T-cell (primary cell): ENCODE data around the gene RUNX1. TPM values are rescaled to one million over a fixed set of nuclear protein-coding genes. Genes with fewer than 3 reads are reported as not detected.

Source experiments
- ATAC-seq, 4 experiments: fragments of 200-7000 bp in 3 of 4; fragments of 150-1000 bp in 1 of 4; cut with Tn5 transposase; replicated peaks in 1 of 4; 1 replicate in 3 of 4; 2 replicates in 1 of 4; pipeline ENCODE4 v1.10.0; 2021; ENCODE audit warnings: moderate library complexity in 3 of 4, mild to moderate bottlenecking in 2 of 4, moderate number of reproducible peaks in 1 of 4
- CTCF ChIA-PET, 2 donors: fragments of 300-600 bp; sonication (Branson Sonifier 250); formaldehyde crosslinking; loops; one replicate each; lab custom pipeline; 2022; ENCODE audit warnings: antibody characterized with exemption in 2 of 2; lab: Charles Lee
- POLR2A ChIA-PET, 2 donors: fragments of 300-600 bp; sonication (Branson Sonifier 250); formaldehyde crosslinking; loops; one replicate each; lab custom pipeline; 2022; ENCODE audit warnings: antibody characterized with exemption in 2 of 2; lab: Charles Lee
- DNase-seq, 35 experiments: peaks; one replicate each; pipeline versions ENCODE4 v3.0.0 to v3.0.0-alpha.2; 2013 to 2023
- H3K27ac ChIP-seq: one replicate; pipeline ENCODE4 v1.5.1; 2013; ENCODE audit warnings: low read length
- H3K27me3 ChIP-seq, 2 experiments: replicated peaks in 1 of 2; 1 replicate in 1 of 2; 2 replicates in 1 of 2; pipeline versions ENCODE4 v1.6.1 to v1.7.0; 2013; ENCODE audit warnings: low read length in 1 of 2, mixed read lengths in 1 of 2; ENCODE audit not compliant: control insufficient read depth in 2 of 2, insufficient read depth in 2 of 2; ENCODE audit errors: extremely low read depth in 1 of 2
- H3K36me3 ChIP-seq, 2 donors: 1 replicate in 1 of 2; 2 replicates in 1 of 2; pipeline versions ENCODE4 v1.6.1 to v1.7.0; 2013; ENCODE audit warnings: low read length in 1 of 2; ENCODE audit not compliant: control insufficient read depth in 2 of 2, insufficient read depth in 1 of 2; ENCODE audit errors: extremely low read depth in 1 of 2
- H3K4me1 ChIP-seq, 2 experiments: 1 replicate in 1 of 2; 2 replicates in 1 of 2; pipeline versions ENCODE4 v1.6.1 to v1.7.0; 2013; ENCODE audit warnings: low read length in 2 of 2, mixed read lengths in 1 of 2; ENCODE audit not compliant: insufficient read depth in 2 of 2, control insufficient read depth in 1 of 2; ENCODE audit errors: extremely low read depth in 1 of 2
- H3K4me3 ChIP-seq, 2 donors: 1 replicate in 1 of 2; 2 replicates in 1 of 2; pipeline versions ENCODE4 v1.5.1 to v1.7.0; 2013; ENCODE audit warnings: mild to moderate bottlenecking in 2 of 2, low read length in 1 of 2, moderate library complexity in 1 of 2; ENCODE audit not compliant: control insufficient read depth in 1 of 2; ENCODE audit errors: extremely low read depth in 1 of 2
- H3K9me3 ChIP-seq: 2 replicates; pipeline ENCODE4 v1.7.0; 2013
- H3K27ac Mint-ChIP-seq, 2 donors: one replicate each; pipeline ENCODE4 v1.8.0; 2020 to 2021; ENCODE audit warnings: mild to moderate bottlenecking in 2 of 2, mixed read lengths in 2 of 2
- H3K27me3 Mint-ChIP-seq, 2 donors: one replicate each; pipeline ENCODE4 v1.8.0; 2021 to 2022; ENCODE audit warnings: mixed read lengths in 2 of 2
- H3K36me3 Mint-ChIP-seq: one replicate; pipeline ENCODE4 v1.8.0; 2021; ENCODE audit warnings: mixed read lengths
- H3K4me1 Mint-ChIP-seq, 3 donors: one replicate each; pipeline ENCODE4 v1.8.0; 2020 to 2022; ENCODE audit warnings: mixed read lengths in 3 of 3, mild to moderate bottlenecking in 1 of 3
- H3K4me3 Mint-ChIP-seq, 3 donors: one replicate each; pipeline ENCODE4 v1.8.0; 2020 to 2022; ENCODE audit warnings: mild to moderate bottlenecking in 3 of 3, mixed read lengths in 3 of 3, moderate library complexity in 3 of 3
- H3K9me3 Mint-ChIP-seq, 3 donors: one replicate each; pipeline ENCODE4 v1.8.0; 2020 to 2022; ENCODE audit warnings: mixed read lengths in 3 of 3
- WGBS: methylation state at CpG from one replicate; pipeline ENCODE4 v1.1.5; 2013; ENCODE audit warnings: missing lambda C conversion rate; ENCODE audit not compliant: insufficient coverage; 5-methylcytosine and 5-hydroxymethylcytosine counted together
- total RNA-seq, 35 experiments: library from RNA in 6 of 35; stranded (reverse) in 6 of 35; fragments of 120-200 nt in 1 of 35; gene quantifications; one replicate each; pipeline versions ENCODE4 v1.2.1 to v1.2.4 and lab custom pipeline; 2013 to 2026

The RUNX1 gene
- total RNA-seq, 5 donors from 2014 or later (not counting 1 experiment from before 2014, with no cell fraction given): 87.0 to 117 (median 104) TPM

DNA sequence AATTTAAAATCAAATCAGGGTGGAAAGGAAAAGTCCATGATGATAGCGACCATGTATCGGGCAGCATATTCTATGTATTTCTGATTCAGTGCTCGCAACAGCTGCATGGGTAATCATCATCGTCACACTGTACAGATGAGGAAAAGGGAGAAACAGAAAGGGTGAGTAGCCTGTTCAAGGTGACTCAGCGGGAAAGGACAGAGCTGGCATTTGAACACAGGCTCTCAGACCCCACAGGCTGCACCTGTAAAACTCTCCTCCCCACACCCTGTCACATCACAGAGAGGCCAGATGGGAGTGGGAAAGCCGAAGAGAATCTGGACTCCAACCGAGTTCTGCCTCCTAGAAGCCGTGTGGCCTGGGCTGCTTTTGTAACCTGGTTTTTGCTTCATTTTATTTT, 14.0 kb downstream of the RUNX1 start:
- POLR2A ChIA-PET: no interaction called here
- Mint-ChIP-seq H3K27ac (peak overlapping the region; percentile 85 to 86), H3K4me3 (peak overlapping the region in 2 of 3 donors; percentile 4 to 85), H3K4me1 (peaks cover 97 to 99% (median 98%) of the 10 kb centered on the region in 3 donors), H3K9me3 (peaks cover 0 to 3% (median 0%) of the 10 kb centered on the region in 3 donors), H3K36me3 (peaks cover 54% of the 10 kb centered on the region), H3K27me3 (no peaks in the 10 kb centered on the region)
- H3K4me3 ChIP-seq: no peak overlapping the region
- no peaks in the 10 kb centered on the region for H3K9me3 ChIP-seq
- ATAC-seq: no peak
- WGBS: 100% methylated on average over 2 of the region's 8 CpGs
- H3K36me3 ChIP-seq: peaks cover 0 to 31% of the 10 kb centered on the region in 2 donors
- H3K4me1 ChIP-seq: peaks cover 68 to 78% of the 10 kb centered on the region in 2 experiments
- CTCF ChIA-PET: no interaction called here
- no peaks in the 10 kb centered on the region for H3K27me3 ChIP-seq
- no peak for DNase-seq
- peak overlapping the region; percentile 66 for H3K27ac ChIP-seq

DNA sequence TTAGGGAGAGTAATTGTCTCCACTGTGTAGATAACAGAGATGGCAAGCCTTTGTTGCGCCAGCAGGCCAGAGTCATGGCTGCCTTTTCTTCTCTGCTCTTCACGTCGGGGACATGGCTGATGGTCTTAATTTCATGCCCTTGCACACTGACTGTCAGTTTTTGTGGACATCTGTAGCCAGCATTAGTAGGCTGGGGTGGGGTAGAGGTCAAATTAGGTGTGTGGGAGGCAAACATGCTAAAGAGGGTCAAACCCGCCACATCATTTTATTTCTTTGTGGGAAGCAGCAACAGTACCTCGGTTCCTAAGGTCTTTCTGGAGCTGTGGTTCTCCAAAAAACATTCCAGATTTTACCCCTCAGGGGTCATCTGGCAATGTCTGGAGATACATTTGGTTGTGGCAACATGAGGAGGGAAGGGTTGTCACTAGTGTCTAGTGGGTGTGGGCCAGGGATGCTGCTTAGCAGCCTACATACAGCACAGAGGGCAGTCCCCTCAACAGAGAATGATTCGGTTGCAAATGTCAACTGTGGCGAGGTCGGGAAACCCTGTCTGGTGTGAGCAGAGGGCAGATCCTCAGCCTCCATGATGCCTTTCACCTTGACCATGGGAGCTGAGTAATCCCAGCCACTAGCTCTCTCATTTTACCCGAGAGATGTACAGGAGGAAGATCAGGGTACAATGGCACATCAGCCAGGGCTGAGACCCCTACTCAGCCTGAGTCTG, 14.7 kb downstream of the RUNX1 start:
- Mint-ChIP-seq H3K4me1 (peaks cover 97 to 99% (median 98%) of the 10 kb centered on the region in 3 donors), H3K36me3 (peaks cover 52% of the 10 kb centered on the region), H3K9me3 (peaks cover 0 to 3% (median 0%) of the 10 kb centered on the region in 3 donors), H3K4me3 (peak overlapping the region in 2 of 3 donors; percentile 7 to 85), H3K27me3 (no peaks in the 10 kb centered on the region), H3K27ac (peak overlapping the region; percentile 68 to 85)
- Histone ChIP-seq H3K9me3 (no peaks in the 10 kb centered on the region), H3K4me3 (no peak overlapping the region), H3K4me1 (peaks cover 65 to 82% of the 10 kb centered on the region in 2 experiments), H3K36me3 (peaks cover under 1 to 30% of the 10 kb centered on the region in 2 donors), H3K27me3 (no peaks in the 10 kb centered on the region), H3K27ac (peak overlapping the region; percentile 66)
- POLR2A ChIA-PET: no interaction called here
- DNase-seq (no peak), ATAC-seq (no peak)
- CTCF ChIA-PET: no interaction called here
- 67% methylated on average over 3 of the region's 9 CpGs for WGBS

- no peaks in the 10 kb centered on the region for H3K27me3 ChIP-seq
- CTCF ChIA-PET: interaction anchor here (0.6 to 0.8 kb wide), 2 partner anchors 85 to 368 kb away, joined by 3 read pairs; no protein-coding TSS in a partner anchor
- no peak for DNase-seq
- H3K4me1 ChIP-seq: peaks cover 66 to 83% of the 10 kb centered on the region in 2 experiments
- 100% methylated on average over 1 of the region's 2 CpGs for WGBS
- Mint-ChIP-seq H3K4me1 (peaks cover 98 to 100% (median 99%) of the 10 kb centered on the region in 3 donors), H3K27ac (peak overlapping the region; percentile 29 to 99), H3K9me3 (peaks cover 0 to 3% (median 0%) of the 10 kb centered on the region in 3 donors), H3K36me3 (peaks cover 52% of the 10 kb centered on the region), H3K4me3 (peak overlapping the region in 1 of 3 donors; percentile 38), H3K27me3 (no peaks in the 10 kb centered on the region)
- H3K9me3 ChIP-seq: no peaks in the 10 kb centered on the region
- H3K36me3 ChIP-seq: peaks cover 3 to 30% of the 10 kb centered on the region in 2 donors
- no peak overlapping the region for H3K4me3 ChIP-seq
- ATAC-seq: no peak
- POLR2A ChIA-PET: interaction anchor here in 1 of 2 donors (2.1 kb wide), 1 partner anchor 15 kb away, joined by 7 read pairs; no protein-coding TSS in a partner anchor
- peak overlapping the region; percentile 14 for H3K27ac ChIP-seq
Measured at GRCh38 chr21:35032474-35033263, 16.4 kb downstream of the RUNX1 start.

GRCh38 chr21:35028451-35028978, 20.6 kb downstream of the RUNX1 start:
- Histone ChIP-seq H3K9me3 (no peaks in the 10 kb centered on the region), H3K36me3 (peaks cover 3 to 21% of the 10 kb centered on the region in 2 donors), H3K27me3 (no peaks in the 10 kb centered on the region), H3K27ac (peak overlapping the region; percentile 89), H3K4me1 (peaks cover 68 to 77% of the 10 kb centered on the region in 2 experiments), H3K4me3 (no peak overlapping the region)
- ATAC-seq (no peak), DNase-seq (no peak)
- ChIA-PET POLR2A (interaction anchor here in 1 of 2 donors (0.6 to 1.4 kb wide), 5 partner anchors 10 to 91 kb away, joined by 3 to 5 read pairs (median 4); no protein-coding TSS in a partner anchor), CTCF (interaction anchor here (0.6 to 1.7 kb wide), 6 partner anchors 10 to 998 kb away, joined by 3 to 7 read pairs (median 4); no protein-coding TSS in a partner anchor)
- peak overlapping the region in 2 of 3 donors; percentile 79 to 84 for H3K4me3 Mint-ChIP-seq
- peak overlapping the region; percentile 99 to 100 for H3K27ac Mint-ChIP-seq
- peaks cover 0 to 3% (median 0%) of the 10 kb centered on the region in 3 donors for H3K9me3 Mint-ChIP-seq
- peaks cover 94 to 96% (median 95%) of the 10 kb centered on the region in 3 donors for H3K4me1 Mint-ChIP-seq
- peaks cover 28% of the 10 kb centered on the region for H3K36me3 Mint-ChIP-seq
- H3K27me3 Mint-ChIP-seq: no peaks in the 10 kb centered on the region
- whole genome bisulfite sequencing: 50% methylated on average over 1 of the region's 4 CpGs

DNA sequence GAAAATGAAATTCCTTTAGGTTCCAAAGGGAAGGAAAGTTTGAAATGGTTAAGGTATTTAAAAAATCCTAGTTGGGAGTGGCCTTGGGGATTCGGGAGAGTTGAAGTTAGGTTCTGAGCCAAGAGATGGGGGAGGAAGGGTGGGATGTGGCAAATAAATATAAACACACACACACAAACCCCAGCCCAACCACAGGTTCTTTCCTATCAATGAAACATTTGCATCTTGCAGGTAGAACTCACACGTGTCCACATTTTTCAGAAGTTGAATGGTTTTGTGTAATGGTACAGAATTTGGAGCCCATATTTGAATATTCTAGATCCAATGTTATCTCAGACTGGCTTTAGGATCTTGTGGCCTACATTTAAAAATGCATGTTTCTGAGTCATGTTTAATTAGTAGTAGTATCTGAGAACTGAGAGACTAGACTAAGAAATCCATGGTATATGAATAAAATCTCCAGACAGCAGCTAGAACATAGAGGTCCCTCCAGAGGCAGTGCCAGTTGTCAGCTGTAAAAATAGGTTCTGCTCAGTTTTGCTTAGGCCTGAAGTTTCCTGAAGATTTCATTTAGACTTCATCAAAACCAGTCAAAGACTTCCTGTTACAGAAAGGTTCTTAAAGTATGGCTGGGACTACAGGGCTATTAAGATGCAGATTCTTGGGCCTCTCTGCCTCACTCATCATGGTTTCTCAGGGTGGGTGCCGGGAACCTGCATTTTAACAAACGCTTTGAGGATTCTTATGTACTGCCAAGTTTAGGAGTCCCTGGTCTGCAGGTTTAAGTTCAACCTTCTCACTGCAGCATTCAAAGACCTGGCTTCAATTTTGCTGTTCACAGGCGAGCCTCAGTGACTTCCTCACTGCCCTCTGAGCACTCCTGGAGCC, 21.3 kb downstream of the RUNX1 start:
- peak overlapping the region in 1 of 2 donors; percentile 46 for H3K4me3 ChIP-seq
- H3K4me1 ChIP-seq: peaks cover 71 to 80% of the 10 kb centered on the region in 2 experiments
- DNase-seq (peak in 2 of 35 experiments; percentile 18 to 55), ATAC-seq (no peak)
- no peaks in the 10 kb centered on the region for H3K27me3 ChIP-seq
- 33% methylated on average over 3 of the region's 5 CpGs for WGBS
- no peaks in the 10 kb centered on the region for H3K9me3 ChIP-seq
- H3K27ac ChIP-seq: peak overlapping the region; percentile 89
- peaks cover 3 to 21% of the 10 kb centered on the region in 2 donors for H3K36me3 ChIP-seq
- Mint-ChIP-seq H3K27ac (peak overlapping the region; percentile 99 to 100), H3K9me3 (peaks cover 0 to under 1% (median 0%) of the 10 kb centered on the region in 3 donors), H3K27me3 (no peaks in the 10 kb centered on the region), H3K4me3 (peak overlapping the region; percentile 79 to 87 (median 84)), H3K4me1 (peaks cover 93 to 96% (median 94%) of the 10 kb centered on the region in 3 donors), H3K36me3 (peaks cover 25% of the 10 kb centered on the region)
- POLR2A ChIA-PET: interaction anchor here in 1 of 2 donors (1.9 kb wide), 1 partner anchor 21 kb away, joined by 8 read pairs; no protein-coding TSS in a partner anchor
- CTCF ChIA-PET: no interaction called here
